ENCODE data around the gene FKBP4. TPM values are rescaled to one million over a fixed set of nuclear protein-coding genes. Genes with fewer than 3 reads are reported as not detected.

Gene FKBP4
- total RNA-seq, 1 donor from 2014 or later: 149 TPM

DNA sequence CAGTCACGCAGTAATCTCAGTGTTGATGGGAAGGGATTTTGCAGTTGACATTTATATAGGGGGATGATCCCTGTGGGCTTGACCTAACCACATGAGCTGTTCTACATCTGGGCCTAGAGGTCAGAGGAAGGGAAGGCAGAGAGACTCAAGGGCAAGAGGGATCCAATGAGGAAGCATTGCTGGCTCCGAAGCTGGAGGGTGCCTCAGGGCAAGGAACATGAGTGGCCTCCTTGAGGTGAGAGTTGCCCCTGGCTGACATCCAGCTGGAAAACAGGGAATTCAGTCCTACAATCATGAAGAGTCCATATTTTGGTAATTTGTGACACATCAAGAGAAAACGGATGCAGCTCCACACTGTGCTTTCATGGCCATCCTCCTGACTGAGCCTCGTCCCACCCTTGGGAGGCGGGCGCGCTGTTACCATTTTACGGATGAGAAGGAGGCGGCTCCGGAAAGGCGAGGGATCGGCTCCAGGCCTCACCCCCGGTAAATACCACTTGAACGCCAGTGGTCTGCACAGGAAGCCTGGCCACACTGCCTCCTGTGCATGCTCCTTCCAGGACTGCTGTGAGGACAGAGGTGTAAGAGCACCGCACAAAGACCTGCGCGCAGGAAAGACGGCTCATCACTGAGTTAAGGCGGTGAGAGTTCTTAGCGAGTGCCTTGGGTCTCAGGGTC is 18.5 kb upstream of the FKBP4 start:
- H3K36me3 Mint-ChIP-seq (ENCODE audit: insufficient read depth): no peaks in the 10 kb centered on the region
- no peak for DNase-seq (ENCODE audit: low spot score, unreplicated experiment)
- no peak overlapping the region for H3K4me3 Mint-ChIP-seq (ENCODE audit: low read depth)
- H3K27me3 Mint-ChIP-seq: peaks cover 88% of the 10 kb centered on the region
- no peak overlapping the region for H3K27ac Mint-ChIP-seq
- no peaks in the 10 kb centered on the region for H3K4me1 Mint-ChIP-seq (ENCODE audit: low read depth)
- TF ChIP-seq, protein P1, sequence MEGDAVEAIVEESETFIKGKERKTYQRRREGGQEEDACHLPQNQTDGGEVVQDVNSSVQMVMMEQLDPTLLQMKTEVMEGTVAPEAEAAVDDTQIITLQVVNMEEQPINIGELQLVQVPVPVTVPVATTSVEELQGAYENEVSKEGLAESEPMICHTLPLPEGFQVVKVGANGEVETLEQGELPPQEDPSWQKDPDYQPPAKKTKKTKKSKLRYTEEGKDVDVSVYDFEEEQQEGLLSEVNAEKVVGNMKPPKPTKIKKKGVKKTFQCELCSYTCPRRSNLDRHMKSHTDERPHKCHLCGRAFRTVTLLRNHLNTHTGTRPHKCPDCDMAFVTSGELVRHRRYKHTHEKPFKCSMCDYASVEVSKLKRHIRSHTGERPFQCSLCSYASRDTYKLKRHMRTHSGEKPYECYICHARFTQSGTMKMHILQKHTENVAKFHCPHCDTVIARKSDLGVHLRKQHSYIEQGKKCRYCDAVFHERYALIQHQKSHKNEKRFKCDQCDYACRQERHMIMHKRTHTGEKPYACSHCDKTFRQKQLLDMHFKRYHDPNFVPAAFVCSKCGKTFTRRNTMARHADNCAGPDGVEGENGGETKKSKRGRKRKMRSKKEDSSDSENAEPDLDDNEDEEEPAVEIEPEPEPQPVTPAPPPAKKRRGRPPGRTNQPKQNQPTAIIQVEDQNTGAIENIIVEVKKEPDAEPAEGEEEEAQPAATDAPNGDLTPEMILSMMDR (IDR thresholded peaks at IDR 0.05; ENCODE audit: unreplicated experiment): no peak
- no peaks in the 10 kb centered on the region for H3K9me3 Mint-ChIP-seq (ENCODE audit: low read depth)

DNA sequence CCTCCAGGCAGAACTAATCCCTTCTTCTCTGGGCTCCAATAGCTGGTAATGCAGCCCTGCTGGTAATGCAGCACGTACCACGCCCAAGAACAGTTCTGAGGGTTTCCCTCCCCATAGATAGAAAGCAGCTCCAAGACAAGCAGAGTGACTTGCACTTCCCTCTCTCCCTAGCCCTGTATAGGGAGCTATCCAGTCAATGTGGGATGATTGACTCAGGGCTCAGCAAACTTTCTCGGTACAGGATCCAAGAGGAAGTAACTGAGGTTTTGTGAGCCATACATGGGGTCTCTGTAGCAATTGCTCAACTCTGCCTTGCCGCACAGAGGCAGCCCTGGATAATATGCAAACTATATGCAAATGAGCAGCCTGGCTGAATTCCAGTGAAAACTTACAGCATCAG is 15.5 kb upstream of the FKBP4 start:
- Mint-ChIP-seq H3K4me3 (ENCODE audit: low read depth) (no peak overlapping the region), H3K27me3 (peaks cover 89% of the 10 kb centered on the region), H3K36me3 (ENCODE audit: insufficient read depth) (no peaks in the 10 kb centered on the region), H3K4me1 (ENCODE audit: low read depth) (peaks cover 5% of the 10 kb centered on the region), H3K27ac (no peak overlapping the region), H3K9me3 (ENCODE audit: low read depth) (no peaks in the 10 kb centered on the region)
- TF ChIP-seq, protein P1 (IDR thresholded peaks at IDR 0.05; ENCODE audit: unreplicated experiment): no peak
- DNase-seq (ENCODE audit: low spot score, unreplicated experiment): no peak

DNA sequence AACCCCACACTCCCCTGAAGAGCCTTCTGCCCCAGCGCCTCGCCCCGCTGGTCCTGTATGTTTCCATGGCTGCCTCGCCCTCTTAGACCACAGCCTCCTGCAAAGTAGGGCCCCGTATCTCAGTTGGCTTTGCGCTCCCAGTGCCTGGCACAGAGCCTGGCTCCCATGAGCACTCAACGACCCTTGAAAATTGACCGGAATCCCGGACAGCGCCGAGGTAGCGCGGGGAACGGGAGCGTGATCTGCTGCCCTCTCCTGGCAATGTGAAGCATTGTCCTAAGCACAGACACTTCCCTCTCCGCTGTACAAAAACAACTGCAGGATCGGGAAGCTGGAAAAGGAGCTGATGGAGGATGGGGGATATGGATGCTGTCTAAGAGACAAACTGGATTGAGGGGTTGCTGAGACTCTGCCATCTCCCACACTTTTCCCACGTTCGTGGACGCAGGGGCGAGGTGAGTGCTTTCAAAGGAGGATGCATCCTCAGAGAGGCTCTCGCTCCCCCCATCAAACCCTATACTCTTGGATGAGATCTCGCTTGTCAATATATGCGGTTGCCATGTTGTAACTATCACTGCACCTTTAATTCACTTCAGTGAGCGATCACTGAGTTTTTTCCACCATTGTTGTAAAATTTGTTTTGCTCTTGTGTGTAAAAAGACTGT is 10.7 kb upstream of the FKBP4 start:
- TF ChIP-seq, protein P1 (IDR thresholded peaks at IDR 0.05; ENCODE audit: unreplicated experiment): peak; percentile 97
- no peak overlapping the region for H3K4me3 Mint-ChIP-seq (ENCODE audit: low read depth)
- H3K36me3 Mint-ChIP-seq (ENCODE audit: insufficient read depth): no peaks in the 10 kb centered on the region
- peaks cover 68% of the 10 kb centered on the region for H3K27me3 Mint-ChIP-seq
- peaks cover 18% of the 10 kb centered on the region for H3K4me1 Mint-ChIP-seq (ENCODE audit: low read depth)
- H3K9me3 Mint-ChIP-seq (ENCODE audit: low read depth): no peaks in the 10 kb centered on the region
- DNase-seq (ENCODE audit: low spot score, unreplicated experiment): peak; percentile 59
- H3K27ac Mint-ChIP-seq: no peak overlapping the region

DNA sequence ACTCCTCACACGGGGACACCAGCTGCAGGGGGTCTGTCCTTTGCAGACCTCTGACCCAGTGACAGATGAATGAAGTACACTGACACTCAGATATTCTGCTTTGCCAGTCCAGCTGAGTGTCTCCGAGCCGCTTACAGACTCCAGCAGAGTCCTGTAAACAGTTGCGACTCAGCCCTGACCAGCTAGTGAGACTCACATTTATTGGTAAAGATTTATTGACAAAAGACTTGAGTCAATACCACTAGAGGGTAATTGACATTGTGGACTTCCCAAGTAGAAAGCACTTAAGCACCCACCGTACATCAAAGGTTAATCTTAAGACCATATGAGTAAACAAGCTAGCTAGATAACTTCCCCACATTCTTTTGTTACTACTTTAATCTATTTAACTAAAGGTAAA is 9.8 kb upstream of the FKBP4 start:
- DNase-seq (ENCODE audit: low spot score, unreplicated experiment): no peak
- no peak overlapping the region for H3K4me3 Mint-ChIP-seq (ENCODE audit: low read depth)
- TF ChIP-seq, protein P1 (IDR thresholded peaks at IDR 0.05; ENCODE audit: unreplicated experiment): no peak
- H3K9me3 Mint-ChIP-seq (ENCODE audit: low read depth): no peaks in the 10 kb centered on the region
- peaks cover 71% of the 10 kb centered on the region for H3K27me3 Mint-ChIP-seq
- H3K36me3 Mint-ChIP-seq (ENCODE audit: insufficient read depth): no peaks in the 10 kb centered on the region
- peak overlapping the region; percentile 0 for H3K27ac Mint-ChIP-seq
- H3K4me1 Mint-ChIP-seq (ENCODE audit: low read depth): peaks cover 18% of the 10 kb centered on the region

DNA sequence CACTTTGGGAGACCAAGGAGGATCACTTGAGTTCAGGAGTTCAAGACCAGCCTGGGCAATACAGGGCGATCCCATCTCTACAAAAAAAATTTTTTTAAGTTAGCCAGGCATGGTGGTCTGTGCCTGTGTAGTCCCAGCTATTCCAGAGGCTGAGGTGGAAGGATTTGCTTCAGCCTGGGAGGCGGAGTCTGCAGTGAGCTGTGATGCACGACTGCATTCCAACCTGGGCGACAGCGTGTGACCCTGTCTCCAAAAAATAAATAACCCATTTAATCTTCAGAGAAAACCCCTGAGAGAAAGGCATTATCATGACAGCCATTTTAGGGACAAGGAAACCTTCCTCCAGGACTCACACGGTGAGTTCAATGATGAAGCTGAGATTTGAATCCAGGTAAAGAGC is 3.7 kb upstream of the FKBP4 start:
- no peak overlapping the region for H3K27ac Mint-ChIP-seq
- peaks cover 65% of the 10 kb centered on the region for H3K27me3 Mint-ChIP-seq
- no peak for DNase-seq (ENCODE audit: low spot score, unreplicated experiment)
- H3K4me1 Mint-ChIP-seq (ENCODE audit: low read depth): peaks cover 1% of the 10 kb centered on the region
- no peaks in the 10 kb centered on the region for H3K9me3 Mint-ChIP-seq (ENCODE audit: low read depth)
- TF ChIP-seq, protein P1 (IDR thresholded peaks at IDR 0.05; ENCODE audit: unreplicated experiment): no peak
- no peaks in the 10 kb centered on the region for H3K36me3 Mint-ChIP-seq (ENCODE audit: insufficient read depth)
- no peak overlapping the region for H3K4me3 Mint-ChIP-seq (ENCODE audit: low read depth)

All from progenitor cell of endocrine pancreas (in vitro differentiated cells).